ENCODE results near the gene SMIM7. TPM values are rescaled to one million over a fixed set of nuclear protein-coding genes. Genes with fewer than 3 reads are reported as not detected.

The SMIM7 gene
- total RNA-seq, 2 donors from 2014 or later: 52.9 to 53.6 TPM

DNA sequence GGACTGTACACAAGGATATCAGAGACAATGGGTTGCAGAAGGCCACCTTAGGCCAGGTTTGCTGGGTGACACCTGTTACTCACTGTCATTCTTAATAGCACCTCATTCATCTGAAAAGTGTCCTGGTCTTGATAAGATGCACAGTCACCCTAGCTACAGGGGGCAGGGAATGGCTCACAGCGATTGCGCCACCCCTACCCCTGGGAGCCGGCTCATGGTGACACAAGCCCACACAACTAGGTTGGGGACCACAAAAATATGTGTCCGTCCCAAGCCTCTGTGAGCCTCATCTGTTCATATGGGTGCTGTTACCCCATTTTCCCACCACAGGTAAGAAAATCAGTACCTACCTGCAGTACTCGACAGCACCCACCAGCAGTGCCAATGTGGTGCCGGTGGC lies 55.3 kb downstream of the SMIM7 start:
- Mint-ChIP-seq H3K4me1 (peaks cover 31% of the 10 kb centered on the region), H3K27me3 (no peaks in the 10 kb centered on the region), H3K36me3 (ENCODE audit: low read depth) (peaks cover 19% of the 10 kb centered on the region), H3K9me3 (no peaks in the 10 kb centered on the region), H3K27ac (no peak overlapping the region), H3K4me3 (no peak overlapping the region)
- ATAC-seq (replicated peaks): no peak

DNA sequence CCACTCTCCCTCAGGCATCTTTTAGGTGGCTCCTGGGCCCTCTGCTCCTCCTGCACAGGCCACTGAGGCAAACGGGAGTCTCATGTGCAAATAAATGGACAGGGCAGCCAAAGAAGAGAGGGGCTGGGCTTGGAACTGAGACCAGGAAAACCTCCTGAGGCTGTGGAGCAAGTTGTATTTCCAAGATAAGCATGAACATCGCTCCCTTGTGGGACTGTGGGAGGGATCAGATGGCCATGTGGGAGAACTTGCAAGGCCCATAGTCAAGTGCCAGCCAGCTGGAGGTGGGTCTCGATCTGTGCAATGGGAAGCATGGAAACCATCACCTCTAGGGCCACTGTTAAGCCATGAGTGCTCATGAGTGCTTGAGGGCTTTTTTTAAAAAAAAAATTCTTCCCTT lies 56.9 kb downstream of the SMIM7 start:
- Mint-ChIP-seq H3K4me3 (no peak overlapping the region), H3K9me3 (no peaks in the 10 kb centered on the region)
- no peak for ATAC-seq (replicated peaks)

DNA sequence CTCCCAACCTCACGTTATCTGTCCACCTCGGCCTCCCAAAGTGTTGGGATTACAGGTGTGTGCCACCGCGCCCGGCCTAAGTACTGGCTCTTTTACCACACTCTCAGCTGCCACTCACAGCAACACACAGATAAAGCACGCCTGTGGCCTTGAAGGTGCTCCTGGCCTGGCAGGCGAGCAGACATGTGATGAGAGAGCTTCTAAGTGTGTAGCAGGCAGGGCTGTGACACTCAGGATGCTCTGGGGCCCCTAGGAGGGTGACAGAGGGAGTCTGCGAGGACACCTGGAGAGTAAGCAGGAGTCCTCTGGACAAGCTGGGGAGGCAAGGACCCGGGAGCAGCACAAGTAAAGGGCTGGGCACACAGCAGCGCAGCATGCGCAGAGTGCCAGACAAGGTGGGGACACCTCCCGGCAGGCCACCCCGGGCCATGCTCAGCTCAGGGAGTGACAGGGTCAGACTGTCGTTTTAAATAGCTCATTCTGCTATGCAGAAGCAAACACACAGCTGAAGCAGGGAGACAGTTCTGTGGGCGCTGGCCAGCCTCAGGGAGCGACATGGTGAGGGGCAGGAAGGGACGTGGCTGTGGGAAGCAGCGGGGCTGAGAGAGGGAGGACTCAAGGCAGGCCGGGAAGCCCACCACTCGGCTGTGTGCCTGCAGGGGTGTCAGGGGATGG lies 58.4 kb downstream of the SMIM7 start:
- H3K4me3 Mint-ChIP-seq: no peak overlapping the region
- no peak for ATAC-seq (replicated peaks)
- H3K27me3 Mint-ChIP-seq: no peaks in the 10 kb centered on the region
- peaks cover 26% of the 10 kb centered on the region for H3K4me1 Mint-ChIP-seq
- H3K9me3 Mint-ChIP-seq: no peaks in the 10 kb centered on the region
- no peak overlapping the region for H3K27ac Mint-ChIP-seq
- peaks cover 14% of the 10 kb centered on the region for H3K36me3 Mint-ChIP-seq (ENCODE audit: low read depth)

More for the DNA sequence above, 56.9 kb downstream of the SMIM7 start:
- Mint-ChIP-seq H3K4me1 (peaks cover 24% of the 10 kb centered on the region), H3K36me3 (ENCODE audit: low read depth) (peaks cover 18% of the 10 kb centered on the region), H3K27ac (no peak overlapping the region), H3K27me3 (no peaks in the 10 kb centered on the region)

DNA sequence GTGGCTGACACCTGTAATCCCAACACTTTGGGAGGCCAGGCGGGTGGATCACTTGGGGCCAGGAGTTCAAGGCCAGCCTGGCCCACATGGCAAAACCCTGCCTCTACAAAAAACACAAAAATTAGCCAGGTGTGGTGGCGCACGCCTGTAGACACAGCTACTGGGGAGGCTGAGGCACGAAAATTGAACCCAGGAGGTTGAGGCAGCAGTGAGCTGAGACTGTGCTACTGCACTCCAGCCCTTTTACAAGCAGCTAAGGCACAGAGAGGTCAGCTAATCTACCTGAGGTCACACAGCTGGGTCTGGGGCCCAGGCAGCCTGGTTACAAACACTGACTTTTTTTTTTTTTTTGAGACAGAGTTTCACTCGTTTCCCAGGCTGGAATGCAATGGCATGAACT lies 59.1 kb downstream of the SMIM7 start:
- ATAC-seq (replicated peaks): no peak
- H3K27ac Mint-ChIP-seq: peak overlapping the region; percentile 22
- H3K27me3 Mint-ChIP-seq: no peaks in the 10 kb centered on the region
- no peaks in the 10 kb centered on the region for H3K9me3 Mint-ChIP-seq
- peaks cover 26% of the 10 kb centered on the region for H3K4me1 Mint-ChIP-seq
- peaks cover 13% of the 10 kb centered on the region for H3K36me3 Mint-ChIP-seq (ENCODE audit: low read depth)
- H3K4me3 Mint-ChIP-seq: no peak overlapping the region

GRCh38 chr19:16599655-16600346 lies 60.1 kb downstream of the SMIM7 start:
- Mint-ChIP-seq H3K9me3 (no peaks in the 10 kb centered on the region), H3K4me1 (peaks cover 29% of the 10 kb centered on the region), H3K4me3 (no peak overlapping the region), H3K27me3 (no peaks in the 10 kb centered on the region), H3K36me3 (ENCODE audit: low read depth) (peaks cover 5% of the 10 kb centered on the region), H3K27ac (peak overlapping the region; percentile 22)
- no peak for ATAC-seq (replicated peaks)

- no peaks in the 10 kb centered on the region for H3K36me3 Mint-ChIP-seq (ENCODE audit: low read depth)
- H3K4me1 Mint-ChIP-seq: peaks cover 32% of the 10 kb centered on the region
- no peak for ATAC-seq (replicated peaks)
- no peak overlapping the region for H3K27ac Mint-ChIP-seq
- no peak overlapping the region for H3K4me3 Mint-ChIP-seq
- H3K27me3 Mint-ChIP-seq: no peaks in the 10 kb centered on the region
- H3K9me3 Mint-ChIP-seq: no peaks in the 10 kb centered on the region
Measured at GRCh38 chr19:16598848-16599247, 61.1 kb downstream of the SMIM7 start.

GRCh38 chr19:16596399-16596798 lies 63.5 kb downstream of the SMIM7 start:
- Mint-ChIP-seq H3K9me3 (no peaks in the 10 kb centered on the region), H3K27ac (no peak overlapping the region), H3K27me3 (no peaks in the 10 kb centered on the region), H3K4me3 (no peak overlapping the region), H3K4me1 (peaks cover 38% of the 10 kb centered on the region), H3K36me3 (ENCODE audit: low read depth) (no peaks in the 10 kb centered on the region)
- no peak for ATAC-seq (replicated peaks)

Other genes starting within 250 kb of the SMIM7 start
- 10 to 100 TPM; 35.6 to 45.0 TPM for gene EPS15L1, start 188.2 kb downstream of the SMIM7 start, total RNA-seq
- gene CALR3, start 164.0 kb downstream of the SMIM7 start, total RNA-seq: not detected
- 1 to 10 TPM; 4.0 to 4.2 TPM for gene C19orf44, start 163.8 kb downstream of the SMIM7 start, total RNA-seq
- 10 to 100 TPM; 56.5 to 74.9 TPM for gene CHERP, start 117.7 kb downstream of the SMIM7 start, total RNA-seq
- gene SLC35E1, start 87.7 kb downstream of the SMIM7 start, total RNA-seq: 100 to 1,000 TPM in 1 of 2 donors, 10 to 100 TPM in 1; 71.8 to 117 TPM
- 10 to 100 TPM; 19.3 to 23.6 TPM for gene MED26, start 31.9 kb downstream of the SMIM7 start, total RNA-seq
- gene TMEM38A, start 995 bp upstream of the SMIM7 start, total RNA-seq: under 1 TPM; 0.74 to 0.76 TPM
- not detected for gene NWD1, start 59.7 kb upstream of the SMIM7 start, total RNA-seq
- gene SIN3B, start 169.3 kb upstream of the SMIM7 start, total RNA-seq: 10 to 100 TPM; 36.2 to 41.1 TPM
- not detected for gene F2RL3, start 228.9 kb upstream of the SMIM7 start, total RNA-seq